Measurements from ENCODE around the gene SEC24D. TPM values are rescaled to one million over a fixed set of nuclear protein-coding genes. Genes with fewer than 3 reads are reported as not detected.
A peak's percentile ranks its signal among the peaks of the same experiment; 100 is the strongest.

SEC24D gene
- total RNA-seq, 5 donors from 2014 or later (not counting 1 experiment from before 2014, with no cell fraction given), result 17.0 to 32.3 (median 21.7) TPM

GRCh38 chr4:118858779-118859178 lies 22.9 kb upstream of the SEC24D start:
- no peak overlapping the region for H3K27ac ChIP-seq (ENCODE audit: low read length)
- H3K4me1 ChIP-seq (ENCODE audit: control insufficient read depth in 1 of 2, extremely low read depth in 1 of 2, insufficient read depth in 2 of 2, low read length in 2 of 2), result no peaks in the 10 kb centered on the region
- H3K9me3 Mint-ChIP-seq, result no peaks in the 10 kb centered on the region
- no peaks in the 10 kb centered on the region for H3K27me3 ChIP-seq (replicated peaks in 1 of 2; ENCODE audit: control insufficient read depth in 2 of 2, extremely low read depth in 1 of 2, insufficient read depth in 2 of 2, low read length in 1 of 2)
- DNase-seq (no peak), ATAC-seq (replicated peaks in 1 of 4) (no peak)
- ChIA-PET POLR2A (no interaction called here), CTCF (interaction anchor here in 1 of 2 donors (0.6 kb wide), 1 partner anchor 84 kb away, joined by 3 read pairs; no protein-coding TSS in a partner anchor)
- H3K4me3 Mint-ChIP-seq, result no peak overlapping the region
- no peaks in the 10 kb centered on the region for H3K9me3 ChIP-seq
- no peak overlapping the region for H3K4me3 ChIP-seq (ENCODE audit: control insufficient read depth in 1 of 2, extremely low read depth in 1 of 2, low read length in 1 of 2)
- H3K27me3 Mint-ChIP-seq, result no peaks in the 10 kb centered on the region
- no peaks in the 10 kb centered on the region for H3K36me3 Mint-ChIP-seq
- WGBS (ENCODE audit: insufficient coverage), result no CpG with 5 or more reads among the region's 2 CpGs
- H3K4me1 Mint-ChIP-seq, result peaks cover 0 to 11% (median 9%) of the 10 kb centered on the region in 3 donors
- no peaks in the 10 kb centered on the region for H3K36me3 ChIP-seq (ENCODE audit: control insufficient read depth in 2 of 2, extremely low read depth in 1 of 2, insufficient read depth in 1 of 2, low read length in 1 of 2)
- no peak overlapping the region for H3K27ac Mint-ChIP-seq

- ChIA-PET CTCF (no interaction called here), POLR2A (no interaction called here)
- H3K4me1 ChIP-seq (ENCODE audit: control insufficient read depth in 1 of 2, extremely low read depth in 1 of 2, insufficient read depth in 2 of 2, low read length in 2 of 2), result no peaks in the 10 kb centered on the region
- no peak overlapping the region for H3K4me3 Mint-ChIP-seq
- 83% methylated on average over 2 of the region's 2 CpGs for WGBS (ENCODE audit: insufficient coverage)
- peaks cover 0 to 21% (median 11%) of the 10 kb centered on the region in 3 donors for H3K4me1 Mint-ChIP-seq
- no peak for DNase-seq
- no peak overlapping the region for H3K27ac Mint-ChIP-seq
- ATAC-seq (replicated peaks in 1 of 4), result no peak
- H3K4me3 ChIP-seq (ENCODE audit: control insufficient read depth in 1 of 2, extremely low read depth in 1 of 2, low read length in 1 of 2), result no peak overlapping the region
- H3K9me3 Mint-ChIP-seq, result no peaks in the 10 kb centered on the region
- no peaks in the 10 kb centered on the region for H3K27me3 ChIP-seq (replicated peaks in 1 of 2; ENCODE audit: control insufficient read depth in 2 of 2, extremely low read depth in 1 of 2, insufficient read depth in 2 of 2, low read length in 1 of 2)
- H3K27me3 Mint-ChIP-seq, result no peaks in the 10 kb centered on the region
- H3K36me3 ChIP-seq (ENCODE audit: control insufficient read depth in 2 of 2, extremely low read depth in 1 of 2, insufficient read depth in 1 of 2, low read length in 1 of 2), result no peaks in the 10 kb centered on the region
- H3K9me3 ChIP-seq, result no peaks in the 10 kb centered on the region
- no peak overlapping the region for H3K27ac ChIP-seq (ENCODE audit: low read length)
- no peaks in the 10 kb centered on the region for H3K36me3 Mint-ChIP-seq
These were observed 21.8 kb upstream of the SEC24D start for GRCh38 chr4:118857760-118858159.

- Mint-ChIP-seq H3K4me1 (peaks cover 16 to 43% (median 33%) of the 10 kb centered on the region in 3 donors), H3K36me3 (peaks cover 7% of the 10 kb centered on the region), H3K4me3 (peak overlapping the region; percentile 82 to 96 (median 94)), H3K27me3 (peaks cover 2 to 9% of the 10 kb centered on the region in 2 donors), H3K27ac (peak overlapping the region; percentile 96 to 98), H3K9me3 (no peaks in the 10 kb centered on the region)
- peak in 30 of 35 experiments; percentile 2 to 70 (median 26) for DNase-seq
- CTCF ChIA-PET, result interaction anchor here (0.6 to 1.7 kb wide), 5 partner anchors 12 to 32 kb away, joined by 3 to 7 read pairs (median 3); partner anchors contain the start of gene SEC24D (in 1 of the 2)
- ATAC-seq (replicated peaks in 1 of 4), result peak; percentile 91 to 96 (median 96)
- H3K27ac ChIP-seq (ENCODE audit: low read length), result peak overlapping the region; percentile 82
- no peaks in the 10 kb centered on the region for H3K9me3 ChIP-seq
- POLR2A ChIA-PET, result interaction anchor here (0.5 to 1.4 kb wide), 5 partner anchors 10 to 635 kb away, joined by 3 to 5 read pairs (median 4); partner anchors contain the start of gene SEC24D (in 1 of the 2)
- H3K36me3 ChIP-seq (ENCODE audit: control insufficient read depth in 2 of 2, extremely low read depth in 1 of 2, insufficient read depth in 1 of 2, low read length in 1 of 2), result no peaks in the 10 kb centered on the region
- 15% methylated on average over 6 of the region's 8 CpGs for WGBS (ENCODE audit: insufficient coverage)
- peak overlapping the region; percentile 52 to 66 for H3K4me3 ChIP-seq (ENCODE audit: control insufficient read depth in 1 of 2, extremely low read depth in 1 of 2, low read length in 1 of 2)
- peaks cover 7 to 8% of the 10 kb centered on the region in 2 experiments for H3K4me1 ChIP-seq (ENCODE audit: control insufficient read depth in 1 of 2, extremely low read depth in 1 of 2, insufficient read depth in 2 of 2, low read length in 2 of 2)
- peaks cover 0 to 3% of the 10 kb centered on the region in 2 experiments for H3K27me3 ChIP-seq (replicated peaks in 1 of 2; ENCODE audit: control insufficient read depth in 2 of 2, extremely low read depth in 1 of 2, insufficient read depth in 2 of 2, low read length in 1 of 2)
These were observed 14.7 kb upstream of the SEC24D start for GRCh38 chr4:118850488-118851173.

GRCh38 chr4:118849867-118850487 lies 14.1 kb upstream of the SEC24D start:
- DNase-seq (peak in 1 of 35 experiments; percentile 7), ATAC-seq (replicated peaks in 1 of 4) (peak in 1 of 4 experiments; percentile 27)
- Mint-ChIP-seq H3K4me3 (peak overlapping the region; percentile 82 to 96 (median 94)), H3K9me3 (no peaks in the 10 kb centered on the region), H3K27me3 (peaks cover 2 to 9% of the 10 kb centered on the region in 2 donors), H3K36me3 (peaks cover 7% of the 10 kb centered on the region), H3K27ac (peak overlapping the region; percentile 96 to 98), H3K4me1 (peaks cover 16 to 43% (median 33%) of the 10 kb centered on the region in 3 donors)
- H3K36me3 ChIP-seq (ENCODE audit: control insufficient read depth in 2 of 2, extremely low read depth in 1 of 2, insufficient read depth in 1 of 2, low read length in 1 of 2), result no peaks in the 10 kb centered on the region
- CTCF ChIA-PET, result interaction anchor here in 1 of 2 donors (0.7 to 1.4 kb wide), 2 partner anchors 15 to 433 kb away, joined by 3 read pairs; no protein-coding TSS in a partner anchor
- H3K27me3 ChIP-seq (replicated peaks in 1 of 2; ENCODE audit: control insufficient read depth in 2 of 2, extremely low read depth in 1 of 2, insufficient read depth in 2 of 2, low read length in 1 of 2), result peaks cover 0 to 3% of the 10 kb centered on the region in 2 experiments
- H3K27ac ChIP-seq (ENCODE audit: low read length), result peak overlapping the region; percentile 82
- peaks cover 7 to 8% of the 10 kb centered on the region in 2 experiments for H3K4me1 ChIP-seq (ENCODE audit: control insufficient read depth in 1 of 2, extremely low read depth in 1 of 2, insufficient read depth in 2 of 2, low read length in 2 of 2)
- 100% methylated on average over 1 of the region's 2 CpGs for WGBS (ENCODE audit: insufficient coverage)
- no peaks in the 10 kb centered on the region for H3K9me3 ChIP-seq
- peak overlapping the region in 1 of 2 donors; percentile 66 for H3K4me3 ChIP-seq (ENCODE audit: control insufficient read depth in 1 of 2, extremely low read depth in 1 of 2, low read length in 1 of 2)
- POLR2A ChIA-PET, result interaction anchor here (0.6 to 1.4 kb wide), 4 partner anchors 9 to 101 kb away, joined by 4 to 5 read pairs (median 4); partner anchors contain the start of gene SEC24D (in 1 of the 2)

- Histone ChIP-seq H3K27me3 (replicated peaks in 1 of 2; ENCODE audit: control insufficient read depth in 2 of 2, extremely low read depth in 1 of 2, insufficient read depth in 2 of 2, low read length in 1 of 2) (peaks cover 0 to 3% of the 10 kb centered on the region in 2 experiments), H3K9me3 (no peaks in the 10 kb centered on the region), H3K4me3 (ENCODE audit: control insufficient read depth in 1 of 2, extremely low read depth in 1 of 2, low read length in 1 of 2) (no peak overlapping the region), H3K27ac (ENCODE audit: low read length) (no peak overlapping the region), H3K4me1 (ENCODE audit: control insufficient read depth in 1 of 2, extremely low read depth in 1 of 2, insufficient read depth in 2 of 2, low read length in 2 of 2) (peaks cover 7 to 8% of the 10 kb centered on the region in 2 experiments), H3K36me3 (ENCODE audit: control insufficient read depth in 2 of 2, extremely low read depth in 1 of 2, insufficient read depth in 1 of 2, low read length in 1 of 2) (no peaks in the 10 kb centered on the region)
- Mint-ChIP-seq H3K36me3 (peaks cover 7% of the 10 kb centered on the region), H3K9me3 (no peaks in the 10 kb centered on the region), H3K27ac (no peak overlapping the region), H3K27me3 (peaks cover 2 to 9% of the 10 kb centered on the region in 2 donors), H3K4me3 (no peak overlapping the region), H3K4me1 (peaks cover 16 to 37% (median 30%) of the 10 kb centered on the region in 3 donors)
- DNase-seq (no peak), ATAC-seq (replicated peaks in 1 of 4) (no peak)
- CTCF ChIA-PET, result interaction anchor here (0.6 kb wide), 3 partner anchors 10 to 45 kb away, joined by 3 to 4 read pairs (median 3); no protein-coding TSS in a partner anchor
- POLR2A ChIA-PET, result interaction anchor here in 1 of 2 donors (0.7 kb wide), 1 partner anchor 113 kb away, joined by 3 read pairs; no protein-coding TSS in a partner anchor
These were observed 13.0 kb upstream of the SEC24D start for GRCh38 chr4:118848901-118849300.

- peaks cover 7% of the 10 kb centered on the region for H3K36me3 Mint-ChIP-seq
- H3K27me3 Mint-ChIP-seq, result peaks cover 2 to 10% of the 10 kb centered on the region in 2 donors
- no peaks in the 10 kb centered on the region for H3K36me3 ChIP-seq (ENCODE audit: control insufficient read depth in 2 of 2, extremely low read depth in 1 of 2, insufficient read depth in 1 of 2, low read length in 1 of 2)
- peaks cover 7 to 8% of the 10 kb centered on the region in 2 experiments for H3K4me1 ChIP-seq (ENCODE audit: control insufficient read depth in 1 of 2, extremely low read depth in 1 of 2, insufficient read depth in 2 of 2, low read length in 2 of 2)
- H3K4me3 ChIP-seq (ENCODE audit: control insufficient read depth in 1 of 2, extremely low read depth in 1 of 2, low read length in 1 of 2), result no peak overlapping the region
- DNase-seq, result no peak
- no peak overlapping the region for H3K4me3 Mint-ChIP-seq
- H3K9me3 ChIP-seq, result no peaks in the 10 kb centered on the region
- WGBS (ENCODE audit: insufficient coverage), result 94% methylated on average over 3 of the region's 7 CpGs
- no peak overlapping the region for H3K27ac ChIP-seq (ENCODE audit: low read length)
- no peak overlapping the region for H3K27ac Mint-ChIP-seq
- H3K4me1 Mint-ChIP-seq, result peaks cover 16 to 30% (median 26%) of the 10 kb centered on the region in 3 donors
- ATAC-seq (replicated peaks in 1 of 4), result no peak
- peaks cover 0 to 3% of the 10 kb centered on the region in 2 experiments for H3K27me3 ChIP-seq (replicated peaks in 1 of 2; ENCODE audit: control insufficient read depth in 2 of 2, extremely low read depth in 1 of 2, insufficient read depth in 2 of 2, low read length in 1 of 2)
- POLR2A ChIA-PET, result interaction anchor here in 1 of 2 donors (0.7 kb wide), 1 partner anchor 113 kb away, joined by 3 read pairs; no protein-coding TSS in a partner anchor
- CTCF ChIA-PET, result no interaction called here
- H3K9me3 Mint-ChIP-seq, result no peaks in the 10 kb centered on the region
These were observed 12.3 kb upstream of the SEC24D start for GRCh38 chr4:118848242-118848641.

Data from T-cell (primary cell).